Hematopoietic multipotent progenitor cell treated with erythropoietin and hydrocortisone succinate and interleukin-3 and kit ligand, for 8 days (in vitro differentiated cells): ENCODE measurements around the gene CPAMD8.
A peak's percentile ranks its signal among the peaks of the same experiment; 100 is the strongest.
"Not testable (repeated sequence)": the region's sequence is repeated elsewhere in the genome, so short reads cannot be mapped to it uniquely, and the experiment has no call there.

Experiments
- DNase-seq: peaks from one replicate; pipeline ENCODE4 v3.0.0-alpha.2; 2015

CPAMD8 gene

GRCh38 chr19:16998635-16999194 lies 27.9 kb downstream of the CPAMD8 start:
- DNase-seq, result no peak

- not testable (repeated sequence) for DNase-seq
Measured at GRCh38 chr19:16996838-16997490, 29.6 kb downstream of the CPAMD8 start.

- DNase-seq, result no peak
Measured at GRCh38 chr19:16988661-16989060, 37.9 kb downstream of the CPAMD8 start.

- no peak for DNase-seq
Measured at GRCh38 chr19:16985403-16985802, 41.2 kb downstream of the CPAMD8 start.

GRCh38 chr19:16982586-16982985 lies 44.0 kb downstream of the CPAMD8 start:
- DNase-seq, result not testable (repeated sequence)

- no peak for DNase-seq
Measured at GRCh38 chr19:16978839-16979802, 47.5 kb downstream of the CPAMD8 start.

- DNase-seq, result no peak
Measured at GRCh38 chr19:16978156-16978555, 48.5 kb downstream of the CPAMD8 start.

GRCh38 chr19:16977306-16977705 lies 49.3 kb downstream of the CPAMD8 start:
- DNase-seq, result no peak

GRCh38 chr19:16976446-16976845 lies 50.2 kb downstream of the CPAMD8 start:
- no peak for DNase-seq

- DNase-seq, result no peak
Measured at GRCh38 chr19:16970821-16971220, 55.8 kb downstream of the CPAMD8 start.

GRCh38 chr19:16969135-16969534 lies 57.5 kb downstream of the CPAMD8 start:
- DNase-seq, result peak; percentile 13

- DNase-seq, result not testable (repeated sequence)
Measured at GRCh38 chr19:16960996-16961822, 65.4 kb downstream of the CPAMD8 start.

GRCh38 chr19:16958277-16958676 lies 68.3 kb downstream of the CPAMD8 start:
- not testable (repeated sequence) for DNase-seq

GRCh38 chr19:16957855-16958254 lies 68.8 kb downstream of the CPAMD8 start:
- DNase-seq, result no peak

GRCh38 chr19:16957151-16957701 lies 69.4 kb downstream of the CPAMD8 start:
- DNase-seq, result no peak

- no peak for DNase-seq
Measured at GRCh38 chr19:16955161-16955560, 71.4 kb downstream of the CPAMD8 start.

GRCh38 chr19:16952046-16952445 lies 74.6 kb downstream of the CPAMD8 start:
- DNase-seq, result no peak

- DNase-seq, result no peak
Measured at GRCh38 chr19:16951529-16951928, 75.1 kb downstream of the CPAMD8 start.

GRCh38 chr19:16949496-16950023 lies 77.0 kb downstream of the CPAMD8 start:
- no peak for DNase-seq

GRCh38 chr19:16946951-16947940 lies 79.4 kb downstream of the CPAMD8 start:
- no peak for DNase-seq
